ENCODE results near the gene LDLRAD3. TPM values are rescaled to one million over a fixed set of nuclear protein-coding genes. Genes with fewer than 3 reads are reported as not detected.

Gene LDLRAD3
- total RNA-seq, 1 experiment from 2014 or later: 19.0 TPM

DNA sequence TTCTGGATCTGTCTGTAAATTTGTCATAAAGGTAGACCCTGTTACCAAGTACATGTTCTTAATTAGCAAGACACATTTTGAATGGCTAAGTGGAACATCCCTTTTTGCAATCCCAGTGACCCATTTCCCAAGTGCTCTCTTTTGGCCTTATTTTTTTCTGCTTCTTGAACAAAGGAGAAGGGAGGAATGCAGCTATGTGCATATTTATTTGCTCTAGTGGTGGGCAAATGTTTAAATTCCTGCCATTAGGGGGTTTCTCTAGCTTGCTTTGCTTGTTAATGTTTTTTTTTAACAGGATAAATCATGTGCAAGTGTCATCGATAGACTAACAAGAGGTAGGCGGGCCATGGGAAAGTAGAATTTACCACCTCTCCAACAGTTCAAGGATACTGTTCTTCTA, 209.7 kb downstream of the LDLRAD3 start:
- intact Hi-C loops (cut with micrococcal nuclease): loop anchor here (5.0 kb wide), 1 partner anchor 104 kb away; no protein-coding TSS in a partner anchor
- BruUV-seq (replicated peaks): no TSS peak
- TF ChIP-seq POLR2AphosphoS5 (IDR thresholded peaks at IDR 0.05; ENCODE audit: low read depth, low read length): no peak
- TF ChIP-seq, protein P1, sequence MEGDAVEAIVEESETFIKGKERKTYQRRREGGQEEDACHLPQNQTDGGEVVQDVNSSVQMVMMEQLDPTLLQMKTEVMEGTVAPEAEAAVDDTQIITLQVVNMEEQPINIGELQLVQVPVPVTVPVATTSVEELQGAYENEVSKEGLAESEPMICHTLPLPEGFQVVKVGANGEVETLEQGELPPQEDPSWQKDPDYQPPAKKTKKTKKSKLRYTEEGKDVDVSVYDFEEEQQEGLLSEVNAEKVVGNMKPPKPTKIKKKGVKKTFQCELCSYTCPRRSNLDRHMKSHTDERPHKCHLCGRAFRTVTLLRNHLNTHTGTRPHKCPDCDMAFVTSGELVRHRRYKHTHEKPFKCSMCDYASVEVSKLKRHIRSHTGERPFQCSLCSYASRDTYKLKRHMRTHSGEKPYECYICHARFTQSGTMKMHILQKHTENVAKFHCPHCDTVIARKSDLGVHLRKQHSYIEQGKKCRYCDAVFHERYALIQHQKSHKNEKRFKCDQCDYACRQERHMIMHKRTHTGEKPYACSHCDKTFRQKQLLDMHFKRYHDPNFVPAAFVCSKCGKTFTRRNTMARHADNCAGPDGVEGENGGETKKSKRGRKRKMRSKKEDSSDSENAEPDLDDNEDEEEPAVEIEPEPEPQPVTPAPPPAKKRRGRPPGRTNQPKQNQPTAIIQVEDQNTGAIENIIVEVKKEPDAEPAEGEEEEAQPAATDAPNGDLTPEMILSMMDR (IDR thresholded peaks at IDR 0.05 in 2 of 3, conservative IDR thresholded peaks at IDR 0.05 in 1 of 3; ENCODE audit: borderline replicate concordance in 1 of 3, insufficient read depth in 1 of 3, low read depth in 2 of 3, low read length in 2 of 3): no peak
- TF ChIP-seq ZNF274 (IDR thresholded peaks at IDR 0.05; ENCODE audit: low read depth, low read length): no peak
- TF ChIP-seq JUND (IDR thresholded peaks at IDR 0.05): no peak
- no peak for TF ChIP-seq YY1 (IDR thresholded peaks at IDR 0.05; ENCODE audit: extremely low read depth, insufficient replicate concordance, low read depth, low read length)
- no peak for TF ChIP-seq RAD21 (IDR thresholded peaks at IDR 0.05; ENCODE audit: low read depth)
- no peak for TF ChIP-seq SP1 (IDR thresholded peaks at IDR 0.05; ENCODE audit: low read depth)
- TF ChIP-seq EZH2phosphoT487 (IDR thresholded peaks at IDR 0.05; ENCODE audit: borderline replicate concordance): no peak
- TF ChIP-seq EZH2 (IDR thresholded peaks at IDR 0.05): no peak
- TF ChIP-seq EGR1 (IDR thresholded peaks at IDR 0.05; ENCODE audit: low read depth): no peak
- no peak for TF ChIP-seq ELF1 (IDR thresholded peaks at IDR 0.05; ENCODE audit: borderline replicate concordance, low read depth)

More for the DNA sequence above, 209.7 kb downstream of the LDLRAD3 start:
- ChIA-PET RAD21 (ENCODE audit: low non-redundant PET in 1 of 2, low total read pairs in 2 of 2, uncharacterized antibody in 2 of 2, unreplicated experiment in 2 of 2) (interaction anchor here in 1 of 2 experiments (0.6 kb wide), 1 partner anchor 321 kb away, joined by 3 read pairs; no protein-coding TSS in a partner anchor), CTCF (no interaction called here), POLR2A (no interaction called here)
- no peaks in the 10 kb centered on the region for H3K36me3 ChIP-seq (ENCODE audit: control insufficient read depth in 1 of 2, insufficient read depth in 2 of 2, low read length in 2 of 2)
- H3K79me2 ChIP-seq (ENCODE audit: insufficient read depth, low read length): no peaks in the 10 kb centered on the region
- DNase-seq (ENCODE audit: low read depth, low spot score) (no peak), ATAC-seq (no peak)
- H3K9ac ChIP-seq (ENCODE audit: low read length): no peak overlapping the region
- no peaks in the 10 kb centered on the region for H3K9me3 ChIP-seq (ENCODE audit: control insufficient read depth in 1 of 2, insufficient read depth in 1 of 2, low read depth in 1 of 2, low read length in 2 of 2)
- no peak overlapping the region for H3K27ac ChIP-seq (ENCODE audit: low read depth, low read length)
- no peaks in the 10 kb centered on the region for H4K20me1 ChIP-seq (ENCODE audit: insufficient read depth)
- no peak overlapping the region for H2AFZ ChIP-seq (ENCODE audit: low read depth, low read length, poor library complexity, severe bottlenecking)
- no peak overlapping the region for H3K4me2 ChIP-seq (ENCODE audit: low read length)
- no peaks in the 10 kb centered on the region for H3K27me3 ChIP-seq (ENCODE audit: insufficient read depth, low read length)
- no peak overlapping the region for H3K4me3 ChIP-seq (replicated peaks in 1 of 2; ENCODE audit: low read depth in 1 of 2, low read length in 2 of 2)
- H3K9me2 ChIP-seq (ENCODE audit: insufficient read depth): no peaks in the 10 kb centered on the region
- peaks cover 20 to 28% of the 10 kb centered on the region in 2 experiments for H3K4me1 ChIP-seq (ENCODE audit: control insufficient read depth in 1 of 2, insufficient read depth in 2 of 2, low read length in 2 of 2)
